A549 (cell line): ENCODE data around the gene SFXN1.

Experiments used
- CEBPB ChIP-seq, 2 experiments: fragments of >200 bp in 1 of 2; sonication (Bioruptor Twin) in 1 of 2; formaldehyde crosslinking in 1 of 2; IDR thresholded peaks; 2 replicates each; pipeline ENCODE4 v1.6.1; 2012 to 2016
- EP300 ChIP-seq, 2 experiments: fragments of >200 bp; sonication (Bioruptor Twin); formaldehyde crosslinking; IDR thresholded peaks; 2 replicates in 1 of 2; 3 replicates in 1 of 2; pipeline ENCODE4 v1.6.1; 2016 to 2017
- HDAC2 ChIP-seq: fragments of 200-600 bp; sonication (generic); IDR thresholded peaks from 2 replicates; pipeline ENCODE4 v1.6.1; 2016
- JUN ChIP-seq, 2 experiments: fragments of >200 bp; sonication (Bioruptor Twin); formaldehyde crosslinking; IDR thresholded peaks; 2 replicates in 1 of 2; 3 replicates in 1 of 2; pipeline ENCODE4 v1.6.1; 2016 to 2017
- KDM5A ChIP-seq: fragments of 200-600 bp; sonication (generic); IDR thresholded peaks from 2 replicates; pipeline ENCODE4 v1.6.1; 2016; ENCODE audit warnings: antibody characterized with exemption, mild to moderate bottlenecking
- MAFK ChIP-seq: fragments of 450-650 bp; IDR thresholded peaks from 2 replicates; pipeline ENCODE4 v1.6.1; 2014; ENCODE audit not compliant: partially characterized antibody
- MAZ ChIP-seq: fragments of 150-350 bp; IDR thresholded peaks from 2 replicates; pipeline ENCODE4 v1.6.1; 2014; ENCODE audit warnings: antibody characterized with exemption, low read depth, low read length, borderline replicate concordance
- POLR2A ChIP-seq: IDR thresholded peaks from 2 replicates; pipeline ENCODE4 v1.6.1; 2012; ENCODE audit warnings: mild to moderate bottlenecking, low read length
- RAD21 ChIP-seq, 2 experiments: fragments of >200 bp in 1 of 2; sonication (Bioruptor Twin) in 1 of 2; formaldehyde crosslinking in 1 of 2; IDR thresholded peaks in 1 of 2; conservative IDR thresholded peaks in 1 of 2; 2 replicates in 1 of 2; 3 replicates in 1 of 2; pipeline ENCODE4 v1.6.1; 2012 to 2018; ENCODE audit warnings: inconsistent platforms in 1 of 2
- RCOR1 ChIP-seq: fragments of 150-350 bp; IDR thresholded peaks from 2 replicates; pipeline ENCODE4 v1.6.1; 2014; ENCODE audit warnings: antibody characterized with exemption, low read length, low read depth
- RFX5 ChIP-seq: fragments of 450-650 bp; IDR thresholded peaks from 2 replicates; pipeline ENCODE4 v1.7.1; 2014; ENCODE audit warnings: antibody characterized with exemption, mild to moderate bottlenecking, moderate library complexity
- TF ChIP-seq, protein P1 (sequence below): fragments of >200 bp; sonication (Bioruptor Twin); formaldehyde crosslinking; IDR thresholded peaks from 3 replicates; pipeline ENCODE4 v1.5.1; 2016
- TF ChIP-seq, protein P2 (sequence below): IDR thresholded peaks from 2 replicates; pipeline ENCODE4 v1.6.1; 2012
- TF ChIP-seq, protein P3 (sequence below): fragments of >200 bp; sonication (Bioruptor Twin); formaldehyde crosslinking; IDR thresholded peaks from 2 replicates; pipeline ENCODE4 v1.6.1; 2016

DNA sequence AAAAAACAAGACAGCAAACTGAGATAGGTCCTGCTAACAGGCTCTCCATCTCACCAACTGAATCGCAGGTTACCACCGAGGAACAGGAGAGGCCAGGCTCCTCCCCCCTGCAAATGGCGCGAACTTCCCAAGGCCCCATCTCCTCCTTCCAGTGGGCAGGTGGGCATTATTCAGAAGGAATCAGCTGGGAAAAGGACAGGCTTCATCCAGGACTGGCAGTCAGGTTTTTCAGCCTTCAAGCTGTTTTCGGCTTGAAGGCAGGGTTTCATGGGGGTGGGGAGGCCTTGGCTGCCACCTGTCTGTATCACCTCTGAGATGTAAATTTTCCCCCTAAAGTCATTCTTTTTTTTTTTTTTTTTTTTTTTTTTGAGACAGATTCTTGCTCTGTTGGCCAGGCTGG lies 79.4 kb downstream of the SFXN1 start:
- TF ChIP-seq KDM5A (no peak), EP300 (IDR thresholded peaks at IDR 0.05) (no peak), RAD21 (conservative IDR thresholded peaks at IDR 0.05 in 1 of 2, IDR thresholded peaks at IDR 0.05 in 1 of 2) (no peak), POLR2A (no peak), MAZ (no peak), CEBPB (IDR thresholded peaks at IDR 0.05) (no peak), JUN (IDR thresholded peaks at IDR 0.05) (no peak), MAFK (no peak), RFX5 (no peak), HDAC2 (no peak), RCOR1 (no peak)
- TF ChIP-seq, protein P1, sequence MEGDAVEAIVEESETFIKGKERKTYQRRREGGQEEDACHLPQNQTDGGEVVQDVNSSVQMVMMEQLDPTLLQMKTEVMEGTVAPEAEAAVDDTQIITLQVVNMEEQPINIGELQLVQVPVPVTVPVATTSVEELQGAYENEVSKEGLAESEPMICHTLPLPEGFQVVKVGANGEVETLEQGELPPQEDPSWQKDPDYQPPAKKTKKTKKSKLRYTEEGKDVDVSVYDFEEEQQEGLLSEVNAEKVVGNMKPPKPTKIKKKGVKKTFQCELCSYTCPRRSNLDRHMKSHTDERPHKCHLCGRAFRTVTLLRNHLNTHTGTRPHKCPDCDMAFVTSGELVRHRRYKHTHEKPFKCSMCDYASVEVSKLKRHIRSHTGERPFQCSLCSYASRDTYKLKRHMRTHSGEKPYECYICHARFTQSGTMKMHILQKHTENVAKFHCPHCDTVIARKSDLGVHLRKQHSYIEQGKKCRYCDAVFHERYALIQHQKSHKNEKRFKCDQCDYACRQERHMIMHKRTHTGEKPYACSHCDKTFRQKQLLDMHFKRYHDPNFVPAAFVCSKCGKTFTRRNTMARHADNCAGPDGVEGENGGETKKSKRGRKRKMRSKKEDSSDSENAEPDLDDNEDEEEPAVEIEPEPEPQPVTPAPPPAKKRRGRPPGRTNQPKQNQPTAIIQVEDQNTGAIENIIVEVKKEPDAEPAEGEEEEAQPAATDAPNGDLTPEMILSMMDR, result no peak
- TF ChIP-seq, protein P2, sequence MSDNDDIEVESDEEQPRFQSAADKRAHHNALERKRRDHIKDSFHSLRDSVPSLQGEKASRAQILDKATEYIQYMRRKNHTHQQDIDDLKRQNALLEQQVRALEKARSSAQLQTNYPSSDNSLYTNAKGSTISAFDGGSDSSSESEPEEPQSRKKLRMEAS, result no peak
- TF ChIP-seq, protein P3, sequence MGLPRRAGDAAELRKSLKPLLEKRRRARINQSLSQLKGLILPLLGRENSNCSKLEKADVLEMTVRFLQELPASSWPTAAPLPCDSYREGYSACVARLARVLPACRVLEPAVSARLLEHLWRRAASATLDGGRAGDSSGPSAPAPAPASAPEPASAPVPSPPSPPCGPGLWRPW, result no peak
